H9 (cell line): ENCODE measurements around the gene NTNG2. TPM values are rescaled to one million over a fixed set of nuclear protein-coding genes. Genes with fewer than 3 reads are reported as not detected.
A peak's percentile ranks its signal among the peaks of the same experiment; 100 is the strongest.

Experiments
- DNase-seq: peaks from one replicate; pipeline ENCODE4 v3.0.0-alpha.2; 2017
- H2AFZ ChIP-seq: one replicate; pipeline ENCODE4 v1.6.1; 2013; ENCODE audit warnings: mild to moderate bottlenecking, low read length, control low read depth, moderate library complexity
- H2AK5ac ChIP-seq: 2 replicates; pipeline ENCODE4 v1.6.1; 2013; ENCODE audit warnings: low read length, control low read depth, mixed read lengths; ENCODE audit not compliant: insufficient read length
- H2BK120ac ChIP-seq: one replicate; pipeline ENCODE4 v1.6.1; 2013; ENCODE audit warnings: low read depth, mild to moderate bottlenecking, low read length, control low read depth, inconsistent platforms; ENCODE audit not compliant: poor library complexity, severe bottlenecking
- H2BK12ac ChIP-seq: 2 replicates; pipeline ENCODE4 v1.6.1; 2013; ENCODE audit warnings: low read length, control low read depth, mixed read lengths, low read depth; ENCODE audit not compliant: insufficient read length
- H2BK15ac ChIP-seq: 2 replicates; pipeline ENCODE4 v1.6.1; 2013; ENCODE audit warnings: low read depth, low read length, control low read depth
- H2BK20ac ChIP-seq: one replicate; pipeline ENCODE4 v1.6.1; 2013; ENCODE audit warnings: low read depth, mild to moderate bottlenecking, low read length, control low read depth, inconsistent platforms; ENCODE audit not compliant: poor library complexity, severe bottlenecking
- H2BK5ac ChIP-seq: 2 replicates; pipeline ENCODE4 v1.6.1; 2013; ENCODE audit warnings: low read length, control low read depth, mixed read lengths; ENCODE audit not compliant: insufficient read length
- H3K14ac ChIP-seq: 2 replicates; pipeline ENCODE4 v1.6.1; 2013; ENCODE audit warnings: low read length, control low read depth; ENCODE audit not compliant: insufficient read depth
- H3K18ac ChIP-seq: 2 replicates; pipeline ENCODE4 v1.6.1; 2013; ENCODE audit warnings: low read depth, mild to moderate bottlenecking, mixed read lengths, low read length, control low read depth; ENCODE audit not compliant: insufficient read length
- H3K23ac ChIP-seq: 2 replicates; pipeline ENCODE4 v1.6.1; 2013; ENCODE audit warnings: low read length, control low read depth, mixed read lengths, low read depth; ENCODE audit not compliant: insufficient read length
- H3K23me2 ChIP-seq: 2 replicates; pipeline ENCODE4 v1.6.1; 2013; ENCODE audit warnings: low read depth, mild to moderate bottlenecking, mixed read lengths, low read length, control low read depth; ENCODE audit not compliant: insufficient read length, poor library complexity, severe bottlenecking
- H3K27ac ChIP-seq: 2 replicates; pipeline ENCODE4 v1.5.1; 2013; ENCODE audit warnings: low read length, control low read depth, mixed read lengths, low read depth; ENCODE audit not compliant: insufficient read length
- H3K27me3 ChIP-seq: 2 replicates; pipeline ENCODE4 v1.6.1; 2013; ENCODE audit warnings: low read length, control low read depth, inconsistent platforms; ENCODE audit not compliant: insufficient read depth
- H3K4ac ChIP-seq: 2 replicates; pipeline ENCODE4 v1.6.1; 2013; ENCODE audit warnings: low read depth, mild to moderate bottlenecking, control low read depth, inconsistent platforms, low read length, moderate library complexity
- H3K4me1 ChIP-seq: 2 replicates; pipeline ENCODE4 v1.6.1; 2013; ENCODE audit warnings: low read length, control low read depth, inconsistent platforms; ENCODE audit not compliant: insufficient read depth
- H3K4me2 ChIP-seq: 2 replicates; pipeline ENCODE4 v1.6.1; 2013; ENCODE audit warnings: low read length, control low read depth, mixed read lengths; ENCODE audit not compliant: insufficient read length, insufficient read depth
- H3K56ac ChIP-seq: 2 replicates; pipeline ENCODE4 v1.6.1; 2013; ENCODE audit warnings: low read depth, mild to moderate bottlenecking, mixed read lengths, low read length, control low read depth; ENCODE audit not compliant: insufficient read length
- H3K79me1 ChIP-seq: 2 replicates; pipeline ENCODE4 v1.6.1; 2013; ENCODE audit warnings: low read depth, mild to moderate bottlenecking, moderate library complexity, low read length, control low read depth, inconsistent platforms; ENCODE audit not compliant: insufficient read depth, poor library complexity, severe bottlenecking
- H3K79me2 ChIP-seq: 2 replicates; pipeline ENCODE4 v1.6.1; 2013; ENCODE audit warnings: low read length, control low read depth, inconsistent platforms; ENCODE audit not compliant: insufficient read depth
- H3K9ac ChIP-seq: 2 replicates; pipeline ENCODE4 v1.6.1; 2013; ENCODE audit warnings: low read length, control low read depth, mixed read lengths; ENCODE audit not compliant: insufficient read length; ENCODE audit errors: extremely low read depth
- H3K9me3 ChIP-seq: one replicate; pipeline ENCODE4 v1.6.1; 2013; ENCODE audit warnings: low read depth, low read length, inconsistent platforms; ENCODE audit not compliant: control insufficient read depth
- H3T11ph ChIP-seq: one replicate; pipeline ENCODE4 v1.6.1; 2013; ENCODE audit warnings: mild to moderate bottlenecking, low read length, control low read depth, inconsistent platforms
- H4K20me1 ChIP-seq: one replicate; pipeline ENCODE4 v1.6.1; 2013; ENCODE audit not compliant: control insufficient read depth, insufficient read length, insufficient read depth
- H4K5ac ChIP-seq: 2 replicates; pipeline ENCODE4 v1.6.1; 2013; ENCODE audit warnings: low read depth, mild to moderate bottlenecking, mixed read lengths, low read length, control low read depth; ENCODE audit not compliant: insufficient read length
- H4K8ac ChIP-seq: replicated peaks from 2 replicates; pipeline ENCODE4 v1.6.1; 2013; ENCODE audit warnings: low read length, control low read depth, mixed read lengths, low read depth; ENCODE audit not compliant: insufficient read length
- H4K91ac ChIP-seq: 2 replicates; pipeline ENCODE4 v1.6.1; 2013; ENCODE audit warnings: low read depth, mild to moderate bottlenecking, moderate library complexity, mixed read lengths, low read length, control low read depth; ENCODE audit not compliant: insufficient read length
- H3K27ac Mint-ChIP-seq, 3 experiments: 2 replicates in 2 of 3; 3 replicates in 1 of 3; pipeline ENCODE4 v1.8.0; 2020 to 2021; ENCODE audit warnings: mixed read lengths in 3 of 3, mild to moderate bottlenecking in 1 of 3, moderate library complexity in 1 of 3
- H3K27me3 Mint-ChIP-seq: 2 replicates; pipeline ENCODE4 v1.8.0; 2021; ENCODE audit warnings: low read depth, mild to moderate bottlenecking, moderate library complexity, mixed read lengths
- H3K36me3 Mint-ChIP-seq, 3 experiments: 2 replicates in 2 of 3; 3 replicates in 1 of 3; pipeline ENCODE4 v1.8.0; 2020 to 2021; ENCODE audit warnings: low read depth in 3 of 3, mixed read lengths in 3 of 3; ENCODE audit not compliant: insufficient read depth in 1 of 3
- H3K4me1 Mint-ChIP-seq, 2 experiments: 2 replicates each; pipeline ENCODE4 v1.8.0; 2020; ENCODE audit warnings: mixed read lengths in 2 of 2
- H3K4me3 Mint-ChIP-seq, 2 experiments: 2 replicates in 1 of 2; 3 replicates in 1 of 2; pipeline ENCODE4 v1.8.0; 2020 to 2021; ENCODE audit warnings: mild to moderate bottlenecking in 2 of 2, mixed read lengths in 2 of 2, moderate library complexity in 1 of 2
- H3K9me3 Mint-ChIP-seq, 2 experiments: 2 replicates in 1 of 2; 3 replicates in 1 of 2; pipeline ENCODE4 v1.8.0; 2020; ENCODE audit warnings: mild to moderate bottlenecking in 2 of 2, mixed read lengths in 2 of 2, moderate library complexity in 1 of 2
- CTCF ChIP-seq: fragments of 200-600 bp; sonication (generic); conservative IDR thresholded peaks from 3 replicates; pipeline ENCODE4 v1.8.0; 2021; ENCODE audit warnings: antibody characterized with exemption, mild to moderate bottlenecking
- WGBS: extraction: QIAGEN DNeasy Blood & Tissue Kit; methylation state at CpG from one replicate; pipeline ENCODE4 v1.1.7; 2013; ENCODE audit warnings: missing lambda C conversion rate, low lambda C conversion rate, mixed read lengths; ENCODE audit not compliant: insufficient read length; ENCODE audit errors: extremely low coverage; 5-methylcytosine and 5-hydroxymethylcytosine counted together
- total RNA-seq: library from RNA; stranded (reverse); gene quantifications from 2 replicates; pipeline ENCODE4 v1.2.1, GENCODE V29; 2021

NTNG2 gene
- total RNA-seq, 1 experiment from 2014 or later: 0.52 TPM

DNA sequence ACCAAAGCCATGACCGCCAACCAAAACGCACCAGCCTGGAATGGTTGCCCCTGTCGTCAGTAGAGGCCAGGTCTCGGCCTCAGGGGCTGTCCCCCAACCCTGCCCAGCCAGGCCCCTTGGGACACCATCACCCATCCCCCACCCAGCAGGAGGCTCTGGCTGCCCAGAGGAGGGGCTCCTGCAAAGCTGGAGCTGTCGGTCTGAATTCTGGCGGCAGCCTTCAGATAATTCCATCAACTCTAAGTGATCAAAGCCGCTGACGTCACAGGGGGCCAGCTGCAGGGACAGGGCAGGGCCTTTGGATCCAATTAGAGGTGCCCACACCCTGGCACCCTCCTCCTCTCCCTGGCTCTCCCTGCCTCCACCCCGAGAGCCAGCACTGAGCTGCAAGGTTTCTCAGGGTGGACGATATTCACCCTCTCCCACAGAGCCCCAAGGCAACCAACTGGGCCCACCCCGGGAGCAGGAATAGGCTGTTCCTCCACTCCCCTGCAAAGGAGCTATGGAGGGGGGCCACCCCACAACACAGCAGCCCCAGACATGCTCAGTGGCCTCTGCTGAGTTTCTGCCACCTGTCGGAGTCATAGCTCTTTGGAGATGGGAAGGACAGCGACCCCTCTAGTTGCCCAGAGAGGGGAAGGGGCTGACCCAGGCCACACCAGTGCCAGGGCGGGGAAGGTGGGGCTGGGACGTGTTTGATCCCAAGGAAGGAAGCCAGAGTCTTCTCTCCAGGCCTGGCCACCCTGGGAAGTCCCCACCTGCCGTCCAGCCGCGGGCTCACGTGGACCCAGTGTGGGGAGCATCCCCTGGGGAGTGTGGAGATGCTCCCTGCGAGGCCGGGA is 78.4 kb downstream of the NTNG2 start:
- Histone ChIP-seq H3T11ph (no peak overlapping the region), H3K23me2 (peaks cover 15% of the 10 kb centered on the region), H3K18ac (peak overlapping the region; percentile 32), H3K14ac (no peak overlapping the region), H4K8ac (no peak overlapping the region), H2BK15ac (no peak overlapping the region), H3K27me3 (no peaks in the 10 kb centered on the region; the same call in 1 of the 2 replicates), H3K79me2 (no peaks in the 10 kb centered on the region), H4K20me1 (no peaks in the 10 kb centered on the region), H2AK5ac (no peak overlapping the region), H3K4me1 (no peaks in the 10 kb centered on the region), H2BK12ac (no peak overlapping the region), H3K4ac (no peak overlapping the region), H2BK120ac (no peak overlapping the region), H4K5ac (no peak overlapping the region), H3K56ac (no peak overlapping the region), H3K79me1 (no peaks in the 10 kb centered on the region), H3K4me2 (peak overlapping the region; percentile 71), H3K27ac (no peak overlapping the region), H3K9ac (no peak overlapping the region), H2BK20ac (no peak overlapping the region), H2BK5ac (no peak overlapping the region), H3K9me3 (no peaks in the 10 kb centered on the region), H4K91ac (no peak overlapping the region), H2AFZ (no peak overlapping the region), H3K23ac (no peak overlapping the region)
- no peak for TF ChIP-seq CTCF
- Mint-ChIP-seq H3K4me1 (peaks cover 10 to 37% of the 10 kb centered on the region in 2 experiments; a peak in 3 of 4 replicates), H3K4me3 (peak overlapping the region; percentile 51 to 72), H3K27ac (no peak overlapping the region), H3K27me3 (peaks cover 56% of the 10 kb centered on the region), H3K9me3 (no peaks in the 10 kb centered on the region), H3K36me3 (no peaks in the 10 kb centered on the region; a peak in 1 of 7 replicates)
- DNase-seq: peak; percentile 62
- WGBS: no CpG with 5 or more reads among the region's 21 CpGs
